DMS79 treated with DMSO at 0.1 percent for 48 hours (cell line): Measurements from ENCODE around the gene TRIM23.
"Not testable (repeated sequence)": the region's sequence is repeated elsewhere in the genome, so short reads cannot be mapped to it uniquely, and the experiment has no call there.

Experiments used
- DNase-seq: peaks from one replicate; lab custom pipeline; 2025; lab: John Stamatoyannopoulos, UW

The TRIM23 gene

DNA sequence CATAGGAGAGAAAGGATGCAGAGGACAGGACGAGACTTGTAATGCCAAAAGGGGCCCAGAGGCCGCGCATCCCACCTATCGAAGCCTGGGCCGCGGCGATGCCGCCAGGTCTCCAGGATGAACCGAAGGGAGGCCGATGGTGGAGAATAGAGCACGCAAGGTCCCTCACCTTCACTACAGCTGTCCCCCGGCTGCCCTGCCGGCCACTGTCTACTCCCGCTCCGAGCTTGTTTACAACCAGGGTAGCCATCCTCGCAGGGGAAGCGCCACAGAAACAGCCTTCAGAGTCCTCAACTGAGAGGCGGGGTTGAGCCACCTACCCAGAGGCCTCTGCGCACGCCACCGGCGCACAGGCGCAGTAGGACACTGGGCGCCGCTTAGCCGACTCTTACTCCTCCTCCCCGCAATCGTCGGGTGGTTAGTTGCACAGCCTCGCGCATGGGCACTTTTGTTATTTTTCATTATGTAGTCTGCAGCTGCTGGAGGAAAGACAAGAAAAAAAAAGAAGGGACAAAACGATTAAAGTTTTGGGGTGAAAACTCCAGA, at the start of gene TRIM23:
TRIM23 (minus strand) TSS at position 309 of the 546 bp plus-strand sequence; CDS start at position 250, 59 bp downstream.
- DNase-seq, result peak; percentile 78

DNA sequence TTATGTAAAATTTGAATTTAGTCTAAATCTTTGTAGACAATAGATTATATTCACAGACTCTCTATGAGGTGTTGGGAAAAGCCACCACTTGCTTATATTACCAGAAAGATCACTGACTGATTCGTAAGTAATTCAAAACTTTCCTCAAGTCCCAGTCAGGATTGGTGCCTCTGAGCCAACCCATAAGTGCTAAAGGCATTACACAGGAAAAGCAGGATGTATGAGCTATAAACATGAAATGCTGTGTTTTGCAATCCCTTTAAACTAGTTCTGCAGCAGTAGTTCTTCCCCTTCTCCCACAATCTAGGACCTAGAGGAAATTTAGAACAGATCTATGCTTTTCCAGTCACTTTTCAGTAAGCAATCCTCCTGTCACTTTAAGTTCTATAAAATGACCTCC, 48.7 kb upstream of the TRIM23 start:
- DNase-seq, result no peak

DNA sequence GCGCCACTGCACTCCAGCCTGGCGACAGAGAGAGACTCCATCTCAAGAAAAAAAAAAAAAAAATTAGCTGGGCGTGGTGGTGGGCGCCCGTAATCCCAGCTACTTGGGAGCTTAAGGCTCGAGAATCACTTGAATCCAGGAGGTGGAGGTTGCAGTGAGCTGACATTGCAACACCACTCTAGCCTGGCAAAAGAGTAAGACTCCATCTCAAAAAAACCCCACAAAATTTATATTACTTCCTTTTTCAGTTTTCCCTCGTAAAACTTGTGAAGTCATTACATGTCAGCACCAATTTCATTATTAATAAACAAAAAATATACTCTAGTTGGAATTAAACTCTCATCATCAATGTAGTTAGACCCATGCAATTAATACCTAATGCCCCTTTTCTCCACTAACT, 44.6 kb upstream of the TRIM23 start:
- no peak for DNase-seq

DNA sequence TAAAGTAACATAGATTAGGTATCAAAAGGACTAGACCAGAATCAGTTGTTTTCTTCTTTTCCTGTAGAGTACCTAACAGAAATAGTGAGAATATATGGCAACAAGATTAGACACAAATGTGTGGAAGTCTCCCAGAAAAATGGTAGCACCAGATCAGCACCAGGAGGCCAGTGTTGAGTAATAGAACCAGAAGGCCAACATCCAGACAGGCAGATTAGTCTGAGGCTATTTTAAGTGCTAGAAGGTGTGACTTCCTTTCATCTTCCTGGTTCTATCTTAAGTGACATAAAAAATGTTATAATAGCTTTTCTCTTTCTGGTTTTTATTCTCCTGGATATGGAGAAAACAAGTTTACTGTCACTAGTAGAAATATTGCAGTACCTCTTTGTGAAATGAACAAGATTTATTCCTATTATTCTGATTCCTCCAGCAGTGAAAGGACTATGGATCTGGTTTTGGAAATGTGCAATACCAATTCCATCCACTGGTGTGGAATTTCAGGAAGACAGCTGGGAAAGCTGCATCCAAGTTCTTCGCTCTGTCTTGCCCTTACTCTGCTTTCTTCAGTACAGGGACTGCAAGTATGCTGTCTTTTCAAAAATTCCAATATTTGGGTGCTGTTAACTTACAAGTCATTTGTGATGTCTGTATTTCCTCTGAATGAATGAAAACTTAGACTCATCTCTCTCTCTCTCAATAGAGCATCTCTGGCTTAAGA, 39.8 kb upstream of the TRIM23 start:
- DNase-seq, result no peak

DNA sequence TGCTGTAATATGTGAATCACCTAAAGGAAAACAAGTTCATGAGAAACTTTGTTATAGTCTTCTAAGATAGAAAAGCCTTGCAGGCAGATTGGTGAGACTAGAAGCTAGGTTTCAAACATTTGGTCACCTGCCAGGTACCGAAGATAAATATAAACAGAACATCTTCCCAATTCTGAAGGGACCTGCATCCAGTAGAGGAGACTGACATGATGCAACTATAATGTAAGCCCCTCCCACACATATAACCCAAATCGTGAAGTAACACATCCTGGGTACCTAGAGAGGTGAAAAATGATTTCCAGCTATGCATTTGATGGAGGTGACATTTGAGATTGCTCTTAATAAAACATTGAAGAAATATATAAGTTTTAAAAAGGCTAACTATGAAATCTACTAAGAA, 30.6 kb upstream of the TRIM23 start:
- no peak for DNase-seq

DNA sequence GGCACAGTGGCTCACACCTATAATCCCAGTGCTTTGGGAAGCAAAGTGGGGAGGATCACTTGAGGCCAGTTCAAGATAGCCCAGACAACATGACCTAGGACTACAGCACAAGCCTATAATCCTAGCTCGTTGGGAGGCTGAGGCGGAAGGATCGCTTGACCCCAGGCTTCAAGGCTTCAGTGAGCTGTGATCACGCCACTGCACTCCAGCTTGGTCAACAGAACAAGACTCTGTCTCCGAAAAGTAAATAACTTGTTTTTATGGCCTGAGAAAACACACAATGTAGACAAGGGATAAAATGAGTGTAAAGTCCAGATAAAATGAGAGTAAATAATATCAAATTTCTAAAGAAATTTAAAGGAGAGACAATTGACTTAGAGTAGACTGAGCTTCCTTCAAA, 27.0 kb upstream of the TRIM23 start:
- DNase-seq, result no peak

DNA sequence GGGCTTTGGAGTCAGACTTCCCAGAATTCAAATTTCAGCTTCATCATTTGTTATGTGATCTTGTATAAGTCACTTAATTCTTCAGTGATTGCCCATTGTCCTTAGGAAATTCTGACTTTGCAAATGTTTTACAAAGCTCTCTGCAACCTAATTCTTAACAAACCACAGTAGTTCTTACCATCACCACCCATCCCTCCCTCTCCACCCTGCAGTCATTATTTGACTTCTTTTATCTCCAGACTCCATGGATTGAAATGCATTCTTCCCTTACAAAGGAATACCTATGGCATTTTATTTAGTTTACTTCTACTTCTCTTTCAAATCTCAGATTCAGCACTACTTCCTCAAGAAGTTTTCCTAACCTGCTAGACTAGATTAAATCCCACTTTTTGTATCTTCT, 23.8 kb upstream of the TRIM23 start:
- no peak for DNase-seq

DNA sequence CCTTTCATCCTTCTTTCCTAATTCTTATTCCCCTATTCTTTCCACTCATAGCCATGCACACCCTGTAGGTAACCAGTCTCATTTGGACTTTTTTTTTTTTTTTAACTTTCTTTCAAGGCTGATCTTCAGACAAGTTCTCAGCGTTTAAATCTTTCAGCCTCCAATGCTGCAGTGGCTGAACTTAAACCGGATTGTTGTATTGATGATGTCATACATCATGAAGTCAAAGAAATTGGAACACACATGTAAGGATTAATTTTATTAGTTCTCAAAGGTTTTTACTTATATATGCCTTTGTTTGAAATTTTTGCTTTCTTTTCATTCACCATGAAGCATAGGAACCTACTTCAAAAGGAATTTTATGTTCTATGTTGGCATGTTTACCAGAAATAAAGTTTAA, 22.8 kb upstream of the TRIM23 start:
- DNase-seq, result no peak

DNA sequence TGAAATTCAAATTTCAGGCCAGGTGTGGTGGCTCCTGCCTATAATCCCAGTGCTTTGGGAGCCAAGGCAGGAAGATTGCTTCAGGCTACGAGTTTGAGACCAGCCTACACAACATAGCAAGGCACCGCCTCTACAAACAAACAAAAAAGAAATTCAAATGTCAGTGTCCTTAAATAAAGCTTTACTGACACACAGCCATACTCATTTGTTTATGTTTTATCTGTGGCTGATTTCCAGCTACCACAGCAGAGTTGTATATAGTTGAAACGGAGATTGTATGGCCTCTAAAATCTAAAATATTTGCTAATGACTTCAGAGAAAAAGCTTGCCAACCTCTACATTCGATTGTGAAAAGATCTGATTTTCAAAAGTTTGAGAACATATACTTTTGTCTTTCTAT, 16.1 kb upstream of the TRIM23 start:
- no peak for DNase-seq

DNA sequence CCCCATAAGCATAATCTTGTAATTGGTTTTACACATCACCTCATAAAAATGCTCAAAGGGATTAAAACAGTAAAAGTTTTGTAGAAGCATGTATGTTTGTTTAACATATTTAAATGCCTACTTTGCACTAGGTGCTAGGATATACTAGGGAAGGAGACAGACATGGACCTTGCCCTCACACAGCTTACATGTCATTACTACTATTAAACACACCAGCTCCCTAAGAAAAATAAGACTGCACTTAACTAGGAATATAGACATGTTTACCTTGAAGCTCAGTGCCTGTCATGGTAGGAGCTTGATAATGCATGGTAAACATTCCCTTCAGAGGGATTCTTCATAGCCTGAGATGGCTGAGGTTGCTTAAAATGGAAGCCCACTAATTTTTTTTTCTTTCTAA, 6.8 kb upstream of the TRIM23 start:
- DNase-seq, result no peak

DNA sequence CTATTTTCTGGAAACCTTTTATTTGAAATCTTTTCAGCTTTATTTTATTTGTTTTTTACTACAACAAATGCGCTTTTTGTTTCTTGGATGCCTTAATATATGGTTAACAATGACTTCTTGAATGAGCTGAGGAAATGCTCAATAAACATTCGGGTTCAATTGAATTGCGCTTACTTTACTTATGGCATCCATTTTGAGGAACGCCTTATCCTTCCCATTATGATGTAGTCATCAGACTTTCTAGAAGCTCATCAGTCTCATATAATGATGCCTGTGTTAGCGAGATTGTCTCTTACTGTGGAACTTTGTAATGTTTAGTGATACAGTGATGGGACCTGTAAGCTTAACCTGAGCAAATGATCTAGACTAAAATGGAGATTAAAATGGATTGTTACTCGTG, 1.6 kb upstream of the TRIM23 start:
- DNase-seq, result peak; percentile 7

DNA sequence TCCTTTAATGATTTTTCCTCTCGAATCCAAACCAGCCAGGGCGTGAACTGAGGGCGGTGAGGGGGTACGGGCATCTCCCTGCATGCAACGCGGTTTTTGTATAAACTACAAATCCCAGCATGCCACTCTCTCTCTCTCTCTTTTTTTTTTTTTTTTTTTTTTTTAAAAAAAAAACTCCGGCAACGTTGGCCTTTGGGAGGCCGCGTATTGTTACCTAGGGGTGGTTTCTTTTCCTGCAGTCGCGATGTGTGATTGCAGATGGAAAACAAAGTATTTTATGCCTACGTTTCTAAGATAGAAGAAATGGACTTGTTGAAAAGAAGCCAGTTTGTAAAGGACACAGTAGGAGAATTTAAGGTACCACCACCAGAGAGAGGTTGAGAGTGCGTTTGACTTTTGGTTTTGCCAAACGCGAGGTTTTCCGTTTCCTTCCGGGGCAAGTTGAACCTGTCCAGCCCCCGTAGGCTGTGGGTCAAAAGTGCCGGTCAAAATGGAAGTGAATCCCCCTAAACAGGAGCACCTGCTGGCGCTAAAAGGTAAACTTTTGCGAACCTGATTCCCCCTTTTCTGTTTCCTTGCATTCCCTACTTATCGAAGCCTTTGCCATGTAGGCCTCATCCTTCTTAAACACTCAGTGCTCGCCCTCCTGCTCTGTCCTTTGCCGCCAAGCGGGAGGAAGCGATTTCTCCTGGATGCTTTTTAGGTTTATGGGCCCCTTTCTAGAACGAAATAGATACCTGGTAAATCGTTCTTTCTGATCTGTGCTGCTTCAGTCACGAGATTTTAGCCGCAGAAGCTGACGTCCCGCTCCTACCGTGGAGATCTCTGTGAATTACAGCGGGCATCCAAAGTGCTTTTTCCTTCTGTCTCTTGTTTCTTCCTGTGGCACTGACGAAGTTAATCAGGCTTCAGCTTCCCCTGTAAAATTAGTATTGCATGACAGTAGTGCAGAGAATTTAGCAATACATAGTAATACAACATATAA, 730 bp upstream of the TRIM23 start, which contains the start of the genes SHLD3 and TRAPPC13:
SHLD3 (plus strand) TSS at position 457 of the 985 bp plus-strand sequence. CDS start 4,561 bp downstream, outside the sequence.
TRAPPC13 (plus strand) TSS at position 457 of the 985 bp plus-strand sequence; CDS start at position 491, 34 bp downstream.
- DNase-seq, result peak; percentile 78

DNA sequence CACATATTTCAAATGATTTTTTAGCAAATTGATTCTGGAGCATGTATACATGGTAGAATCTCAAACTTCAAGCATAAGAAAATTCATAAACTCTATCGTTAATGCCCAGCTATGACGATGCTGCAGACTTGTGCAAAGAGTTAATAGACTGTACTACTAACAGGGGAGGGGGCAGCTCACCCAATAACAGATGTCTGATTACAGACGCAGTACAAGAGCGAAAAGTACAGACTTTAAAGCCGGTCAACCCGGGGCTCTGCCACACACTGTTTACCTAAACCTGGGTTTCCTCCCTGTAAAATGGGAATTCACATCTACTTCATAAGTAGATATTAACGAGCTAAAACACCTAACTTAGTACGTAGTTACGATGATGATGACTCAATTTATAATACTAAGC, 651 bp downstream of the TRIM23 start:
- no peak for DNase-seq

DNA sequence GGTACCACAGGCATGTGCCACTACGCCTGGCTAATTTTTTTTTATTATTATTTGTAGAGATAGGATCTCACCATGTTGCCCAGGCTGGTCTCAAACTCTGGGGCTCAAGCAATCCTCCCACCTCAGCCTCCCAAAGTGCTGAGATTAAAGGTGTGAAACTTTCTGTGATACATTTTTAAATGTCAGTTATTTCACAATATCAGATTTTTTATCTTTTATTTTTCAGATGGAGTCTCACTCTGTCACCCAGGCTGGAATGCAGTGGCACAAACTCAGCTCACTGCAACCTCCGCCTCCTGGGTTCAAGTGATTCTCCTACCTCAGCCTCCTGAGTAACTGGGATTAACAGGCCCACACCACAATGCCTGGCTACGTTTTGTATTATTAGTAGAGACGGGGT, 2.2 kb downstream of the TRIM23 start:
- DNase-seq, result not testable (repeated sequence)

DNA sequence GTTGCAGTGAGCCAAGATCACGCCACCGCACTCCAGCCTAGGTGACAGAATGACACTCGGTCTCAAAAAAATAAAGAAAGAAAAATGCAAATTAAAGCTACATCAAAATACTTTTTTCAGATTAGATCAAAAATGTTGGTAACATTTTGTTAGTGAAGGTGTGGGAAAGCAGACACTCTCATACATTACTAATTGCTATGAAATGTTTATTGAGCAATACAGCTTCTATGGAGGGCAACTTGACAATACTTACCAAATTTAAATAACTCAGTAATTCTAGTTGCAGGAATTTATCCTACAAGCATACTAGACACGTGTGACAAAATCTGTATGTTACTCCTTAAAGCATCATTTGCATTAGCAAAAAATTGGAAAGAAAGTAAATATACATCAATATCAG, 4.1 kb downstream of the TRIM23 start:
- DNase-seq, result no peak

DNA sequence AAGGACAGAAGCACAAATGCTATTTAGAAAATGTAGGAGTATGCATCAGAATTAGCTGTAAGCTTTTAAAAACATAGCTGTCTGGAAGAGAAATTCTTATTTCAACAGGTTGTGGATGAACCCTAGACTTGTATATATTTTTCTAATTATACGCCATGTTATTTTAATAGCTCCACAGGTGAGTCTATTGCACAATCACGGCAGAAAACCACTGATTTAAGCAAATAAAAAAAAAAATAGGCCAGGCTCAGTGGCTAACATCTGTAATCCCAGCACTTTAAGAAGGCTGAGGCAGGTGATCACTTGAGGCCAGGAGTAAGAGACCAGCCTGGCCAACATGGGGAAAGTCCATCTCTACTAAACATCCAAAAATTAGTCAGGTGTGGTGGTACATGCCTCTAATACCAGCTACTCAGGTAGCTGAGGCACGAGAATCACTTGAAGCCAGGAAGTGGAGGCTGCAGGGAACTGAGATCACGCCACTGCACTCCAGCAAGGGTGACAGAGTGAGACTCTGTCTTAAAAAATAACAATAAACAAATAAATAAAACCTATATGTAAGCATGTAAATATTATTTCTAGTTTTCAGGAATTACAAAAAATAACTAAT, 11.7 kb downstream of the TRIM23 start:
- DNase-seq, result no peak

DNA sequence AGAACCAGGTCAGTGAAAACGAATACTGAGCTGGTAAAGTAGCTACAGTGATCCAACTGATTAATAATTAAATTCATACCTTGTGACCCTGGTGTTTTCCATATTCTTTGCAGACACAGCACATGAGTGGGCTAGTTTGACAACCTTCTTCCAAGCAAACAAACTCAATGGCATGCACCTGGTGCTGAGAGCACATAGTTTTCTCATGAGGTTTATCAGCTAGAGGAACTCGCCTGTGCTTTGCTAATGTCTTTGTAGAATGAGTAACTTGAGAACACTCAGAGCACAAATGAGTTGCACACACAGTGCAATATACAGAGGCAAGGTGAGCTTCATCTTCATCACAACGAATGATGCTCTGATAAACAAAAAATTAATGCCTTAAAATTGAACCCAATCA, 12.6 kb downstream of the TRIM23 start:
- peak; percentile 11 for DNase-seq

DNA sequence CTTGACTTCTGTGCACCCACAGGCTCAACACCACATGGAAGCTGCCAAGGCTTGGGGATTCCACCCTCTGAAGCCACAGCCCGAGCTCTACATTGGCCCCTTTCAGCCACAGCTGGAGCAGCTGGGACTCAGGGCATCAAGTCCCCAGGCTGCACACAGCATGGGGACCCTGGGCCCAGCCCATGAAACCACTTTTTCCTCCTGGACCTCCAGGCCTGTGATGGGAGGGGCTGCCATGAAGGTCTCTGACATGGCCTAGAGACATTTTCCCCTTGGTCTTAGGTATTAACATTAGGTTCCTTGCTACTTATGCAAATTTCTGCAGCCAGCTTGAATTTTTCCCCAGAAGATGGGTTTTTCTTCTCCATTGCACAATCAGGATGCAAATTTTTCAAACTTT, 22.4 kb downstream of the TRIM23 start:
- not testable (repeated sequence) for DNase-seq

DNA sequence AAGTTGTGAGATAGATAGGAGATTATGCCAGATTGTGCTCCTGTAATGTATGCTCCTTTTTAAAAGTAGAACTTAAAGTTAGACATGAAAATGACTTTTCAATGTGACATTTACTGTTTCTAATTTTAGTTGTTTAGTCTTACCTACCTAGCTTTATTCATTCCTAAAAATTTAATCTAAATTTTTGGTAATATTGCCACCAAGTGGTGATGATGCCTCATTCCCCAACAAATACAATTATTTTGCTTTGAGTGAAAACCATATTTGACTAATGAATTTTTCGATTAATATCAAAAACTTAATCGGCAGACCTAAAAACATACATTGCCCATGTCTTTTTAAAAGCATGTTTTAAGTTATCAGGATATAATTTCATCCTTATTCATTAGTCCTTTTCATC, 35.4 kb downstream of the TRIM23 start:
- DNase-seq, result no peak

DNA sequence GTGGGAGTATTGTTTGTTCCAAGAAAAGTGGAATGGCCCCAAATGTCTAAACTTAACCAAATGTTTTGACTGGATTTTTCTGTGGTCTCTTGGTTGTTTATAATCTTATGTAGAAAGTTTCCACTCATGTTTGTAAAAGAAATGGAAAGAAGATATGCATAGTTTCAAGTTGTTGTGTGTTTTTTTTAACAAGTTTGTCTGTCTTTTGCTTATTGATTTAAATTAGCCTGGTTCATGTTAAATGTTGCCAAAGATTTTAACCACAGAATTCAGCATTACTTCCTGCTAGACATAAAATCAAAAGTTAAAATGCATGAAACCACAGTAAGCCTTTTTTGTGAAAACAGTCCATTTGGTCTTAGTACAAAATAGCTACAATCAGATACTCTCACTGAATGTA, 47.0 kb downstream of the TRIM23 start:
- DNase-seq, result no peak

DNA sequence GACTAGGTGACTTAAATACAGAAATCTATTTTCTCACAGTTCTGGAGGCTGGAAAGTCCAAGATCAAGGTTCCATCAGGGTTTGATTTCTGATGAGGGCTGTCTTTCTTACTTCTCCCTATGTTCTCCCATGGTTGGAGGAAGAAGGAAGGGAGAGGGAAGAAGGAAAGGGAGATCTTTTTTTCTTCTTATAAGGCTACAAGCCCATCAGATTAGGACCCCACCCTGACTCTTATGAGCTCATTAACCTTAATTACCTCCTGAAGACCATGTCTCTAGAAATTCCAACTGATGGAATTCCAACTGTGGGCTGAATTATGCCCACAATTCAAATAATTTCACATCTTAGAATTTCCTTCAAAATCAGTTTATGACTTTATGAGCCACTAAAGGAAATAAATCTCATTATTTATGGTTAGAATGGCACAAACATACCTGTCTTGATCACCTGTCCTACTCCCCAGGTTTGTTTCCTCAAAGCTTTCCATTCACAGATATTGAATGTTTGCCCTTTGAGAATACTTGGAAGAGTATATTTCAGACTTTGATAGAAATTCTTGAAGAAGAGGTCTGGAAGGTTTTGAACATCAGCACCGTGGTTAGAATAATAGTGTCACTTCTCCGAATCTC, 53.4 kb downstream of the TRIM23 start:
- no peak for DNase-seq

DNA sequence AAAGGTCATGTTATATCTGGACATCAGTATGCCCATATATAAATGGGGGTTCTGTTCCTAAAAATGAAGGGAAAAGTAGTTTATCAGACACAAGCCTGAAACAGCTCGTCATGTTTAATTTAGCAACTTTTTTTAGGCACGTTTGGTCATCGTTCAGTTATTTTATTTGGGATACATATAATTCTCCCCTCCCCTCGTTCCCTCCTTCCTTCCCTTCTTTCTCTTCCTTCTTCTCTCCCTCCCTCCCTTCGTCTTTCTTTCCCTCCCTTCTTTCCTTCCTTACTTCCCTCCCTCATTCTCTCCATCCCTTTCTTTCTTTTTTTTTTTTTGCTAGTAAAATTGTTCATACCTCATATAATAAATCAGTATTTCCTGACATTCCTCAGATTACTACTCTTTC, 57.6 kb downstream of the TRIM23 start:
- no peak for DNase-seq
